BE2C (cell line): ENCODE results near the gene DNAJC13.

Experiments used
- DNase-seq: peaks from one replicate; pipeline ENCODE4 v3.0.0-alpha.2; 2020
- H3K27me3 ChIP-seq: fragments of 250-450 bp; sonication (Bioruptor Pico); 2 replicates; pipeline ENCODE4 v1.5.1; 2020; ENCODE audit warnings: mild to moderate bottlenecking
- H3K36me3 ChIP-seq: fragments of 250-450 bp; sonication (Bioruptor Pico); 2 replicates; pipeline ENCODE4 v1.5.1; 2020; ENCODE audit warnings: mild to moderate bottlenecking
- H3K4me1 ChIP-seq: fragments of 250-450 bp; sonication (Bioruptor Pico); 2 replicates; pipeline ENCODE4 v1.5.1; 2020
- H3K4me3 ChIP-seq: 2 replicates; pipeline ENCODE4 v1.5.1; 2011; ENCODE audit warnings: low read depth, low read length
- H3K9me3 ChIP-seq: fragments of 250-450 bp; sonication (Bioruptor Pico); 2 replicates; pipeline ENCODE4 v1.5.1; 2020
- TF ChIP-seq, protein P1 (sequence below): IDR thresholded peaks from 2 replicates; pipeline ENCODE4 v1.5.1; 2012; ENCODE audit warnings: mild to moderate bottlenecking, low read depth, low read length

The DNAJC13 gene

DNA sequence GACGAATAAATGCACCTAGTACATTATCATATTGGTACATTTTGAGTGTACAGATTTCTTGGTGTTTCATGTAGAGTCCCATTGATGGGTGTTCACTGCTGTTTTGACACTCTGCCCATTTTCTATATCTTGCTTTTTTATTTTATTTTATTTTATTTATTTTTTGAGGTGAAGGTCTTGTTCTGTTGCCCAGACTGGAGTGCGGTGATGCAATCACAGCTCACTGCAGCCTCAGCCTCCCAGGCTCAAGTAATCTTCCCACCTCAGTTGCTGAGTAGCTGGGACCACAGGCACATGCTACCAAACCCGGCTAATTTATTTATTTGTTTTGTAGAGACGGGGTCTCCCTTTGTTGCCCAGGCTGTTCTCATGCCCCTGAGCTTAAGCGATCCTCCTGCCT lies 44.2 kb downstream of the DNAJC13 start:
- H3K36me3 ChIP-seq = peaks cover 57% of the 10 kb centered on the region
- H3K4me3 ChIP-seq = no peak overlapping the region
- no peaks in the 10 kb centered on the region for H3K4me1 ChIP-seq
- TF ChIP-seq, protein P1, sequence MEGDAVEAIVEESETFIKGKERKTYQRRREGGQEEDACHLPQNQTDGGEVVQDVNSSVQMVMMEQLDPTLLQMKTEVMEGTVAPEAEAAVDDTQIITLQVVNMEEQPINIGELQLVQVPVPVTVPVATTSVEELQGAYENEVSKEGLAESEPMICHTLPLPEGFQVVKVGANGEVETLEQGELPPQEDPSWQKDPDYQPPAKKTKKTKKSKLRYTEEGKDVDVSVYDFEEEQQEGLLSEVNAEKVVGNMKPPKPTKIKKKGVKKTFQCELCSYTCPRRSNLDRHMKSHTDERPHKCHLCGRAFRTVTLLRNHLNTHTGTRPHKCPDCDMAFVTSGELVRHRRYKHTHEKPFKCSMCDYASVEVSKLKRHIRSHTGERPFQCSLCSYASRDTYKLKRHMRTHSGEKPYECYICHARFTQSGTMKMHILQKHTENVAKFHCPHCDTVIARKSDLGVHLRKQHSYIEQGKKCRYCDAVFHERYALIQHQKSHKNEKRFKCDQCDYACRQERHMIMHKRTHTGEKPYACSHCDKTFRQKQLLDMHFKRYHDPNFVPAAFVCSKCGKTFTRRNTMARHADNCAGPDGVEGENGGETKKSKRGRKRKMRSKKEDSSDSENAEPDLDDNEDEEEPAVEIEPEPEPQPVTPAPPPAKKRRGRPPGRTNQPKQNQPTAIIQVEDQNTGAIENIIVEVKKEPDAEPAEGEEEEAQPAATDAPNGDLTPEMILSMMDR = no peak
- no peaks in the 10 kb centered on the region for H3K9me3 ChIP-seq
- H3K27me3 ChIP-seq = no peaks in the 10 kb centered on the region
- DNase-seq = no peak

- Histone ChIP-seq H3K4me1 (no peaks in the 10 kb centered on the region), H3K4me3 (no peak overlapping the region), H3K36me3 (peaks cover 49% of the 10 kb centered on the region), H3K9me3 (no peaks in the 10 kb centered on the region), H3K27me3 (no peaks in the 10 kb centered on the region)
- TF ChIP-seq, protein P1 = no peak
- DNase-seq = no peak
Observed at GRCh38 chr3:132464066-132464465, 46.8 kb downstream of the DNAJC13 start.

GRCh38 chr3:132469326-132469725 lies 52.0 kb downstream of the DNAJC13 start:
- DNase-seq = no peak
- H3K9me3 ChIP-seq = no peaks in the 10 kb centered on the region
- H3K4me1 ChIP-seq = no peaks in the 10 kb centered on the region
- TF ChIP-seq, protein P1 = no peak
- H3K4me3 ChIP-seq = no peak overlapping the region
- no peaks in the 10 kb centered on the region for H3K27me3 ChIP-seq
- peaks cover 17% of the 10 kb centered on the region for H3K36me3 ChIP-seq

DNA sequence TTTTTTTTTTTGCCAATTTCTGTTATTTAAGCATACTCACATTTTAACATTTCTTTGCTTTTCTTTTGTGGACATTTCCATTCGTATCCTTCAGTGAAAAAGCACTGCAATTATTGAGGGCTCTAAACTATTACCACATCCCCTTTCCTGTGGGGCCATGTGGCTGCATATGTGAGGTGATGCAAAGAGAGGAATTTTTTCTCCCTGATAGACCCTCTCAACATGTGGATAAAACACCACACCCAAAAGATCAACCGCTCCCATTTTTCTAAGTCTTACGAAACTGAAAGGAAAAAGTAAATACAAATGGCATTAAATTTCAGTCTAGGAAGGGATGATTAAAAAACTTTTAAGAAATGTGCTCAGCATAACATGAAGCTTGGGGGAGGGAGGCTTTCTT lies 68.8 kb downstream of the DNAJC13 start:
- H3K9me3 ChIP-seq = no peaks in the 10 kb centered on the region
- H3K36me3 ChIP-seq = peaks cover 55% of the 10 kb centered on the region
- H3K4me3 ChIP-seq = no peak overlapping the region
- H3K27me3 ChIP-seq = no peaks in the 10 kb centered on the region
- DNase-seq = no peak
- peaks cover under 1% of the 10 kb centered on the region; the same call in 1 of the 2 replicates for H3K4me1 ChIP-seq
- TF ChIP-seq, protein P1 = no peak

- TF ChIP-seq, protein P1 = no peak
- H3K36me3 ChIP-seq = peaks cover 55% of the 10 kb centered on the region
- H3K4me1 ChIP-seq = peaks cover 9% of the 10 kb centered on the region
- H3K4me3 ChIP-seq = no peak overlapping the region
- H3K27me3 ChIP-seq = no peaks in the 10 kb centered on the region
- DNase-seq = no peak
- H3K9me3 ChIP-seq = no peaks in the 10 kb centered on the region
Observed at GRCh38 chr3:132488151-132488550, 70.8 kb downstream of the DNAJC13 start.

DNA sequence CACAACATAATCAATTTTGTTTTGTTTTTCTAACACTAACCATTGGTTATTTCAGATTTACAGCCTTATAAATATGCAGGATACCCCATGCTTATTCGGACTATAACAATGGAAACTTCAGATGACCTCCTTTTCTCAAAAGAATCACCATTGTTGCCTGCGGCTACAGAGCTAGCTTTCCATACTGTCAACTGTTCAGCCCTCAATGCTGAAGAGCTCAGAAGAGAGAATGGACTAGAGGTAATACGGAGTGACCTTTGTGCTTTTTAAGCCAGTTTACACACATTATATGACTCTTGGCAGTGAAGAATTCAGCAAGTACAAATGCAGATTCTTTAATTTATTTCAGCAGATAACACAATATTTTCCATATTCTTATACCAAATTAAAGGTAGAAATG lies 81.8 kb downstream of the DNAJC13 start:
- TF ChIP-seq, protein P1 = no peak
- H3K4me1 ChIP-seq = peaks cover 3% of the 10 kb centered on the region; the same call in 1 of the 2 replicates
- no peaks in the 10 kb centered on the region for H3K27me3 ChIP-seq
- H3K4me3 ChIP-seq = no peak overlapping the region
- no peaks in the 10 kb centered on the region for H3K9me3 ChIP-seq
- no peak for DNase-seq
- H3K36me3 ChIP-seq = peaks cover 88% of the 10 kb centered on the region
